ENCODE results near the gene CTRL.

The CTRL gene

DNA sequence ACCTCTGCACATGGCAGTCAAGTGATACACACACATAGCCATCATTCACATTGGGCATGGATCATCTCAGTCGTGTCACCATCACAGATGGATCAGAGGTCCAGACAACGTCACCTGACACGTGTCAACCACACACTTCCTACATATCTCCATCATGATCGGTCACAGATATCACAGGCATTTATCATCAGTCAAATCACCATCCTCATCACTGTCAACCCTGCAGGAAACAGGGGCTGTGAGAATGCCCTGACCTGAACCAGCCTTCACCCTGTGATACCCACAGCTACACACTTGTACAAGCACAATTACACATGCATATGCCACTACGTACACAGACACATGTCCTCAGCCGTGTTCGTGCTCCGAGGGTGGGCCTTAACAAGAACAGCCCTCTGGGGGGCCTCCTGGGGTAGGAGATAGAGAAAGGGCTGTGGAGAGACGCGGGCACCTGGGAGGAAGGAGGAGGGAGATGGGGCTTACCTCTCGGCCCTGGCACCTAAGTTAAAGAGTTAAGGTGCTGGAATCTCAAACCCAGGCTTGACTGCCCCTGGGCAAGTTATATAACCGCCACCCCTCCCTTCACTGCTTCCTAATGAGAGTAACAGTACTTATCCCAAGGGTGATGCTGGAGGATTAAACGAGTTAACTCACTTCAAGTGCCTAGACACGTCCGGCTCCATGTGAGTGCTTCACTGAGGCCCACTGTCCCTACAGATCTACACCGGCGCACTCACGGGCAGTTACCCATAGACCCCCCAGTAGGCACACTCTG is 35.7 kb upstream of the CTRL start:
- Mint-ChIP-seq H3K4me1 (peaks cover 35% of the 10 kb centered on the region), H3K27me3 (peaks cover 16% of the 10 kb centered on the region), H3K27ac (peak overlapping the region; percentile 93), H3K36me3 (peaks cover 5% of the 10 kb centered on the region), H3K9me3 (no peaks in the 10 kb centered on the region), H3K4me3 (peak overlapping the region; percentile 100)
- DNase-seq: peak; percentile 48
- CTCF ChIA-PET: interaction anchor here (1.1 to 1.6 kb wide), 2 partner anchors 14 to 74 kb away, joined by 5 to 7 read pairs; partner anchors contain the start of gene DPEP3

DNA sequence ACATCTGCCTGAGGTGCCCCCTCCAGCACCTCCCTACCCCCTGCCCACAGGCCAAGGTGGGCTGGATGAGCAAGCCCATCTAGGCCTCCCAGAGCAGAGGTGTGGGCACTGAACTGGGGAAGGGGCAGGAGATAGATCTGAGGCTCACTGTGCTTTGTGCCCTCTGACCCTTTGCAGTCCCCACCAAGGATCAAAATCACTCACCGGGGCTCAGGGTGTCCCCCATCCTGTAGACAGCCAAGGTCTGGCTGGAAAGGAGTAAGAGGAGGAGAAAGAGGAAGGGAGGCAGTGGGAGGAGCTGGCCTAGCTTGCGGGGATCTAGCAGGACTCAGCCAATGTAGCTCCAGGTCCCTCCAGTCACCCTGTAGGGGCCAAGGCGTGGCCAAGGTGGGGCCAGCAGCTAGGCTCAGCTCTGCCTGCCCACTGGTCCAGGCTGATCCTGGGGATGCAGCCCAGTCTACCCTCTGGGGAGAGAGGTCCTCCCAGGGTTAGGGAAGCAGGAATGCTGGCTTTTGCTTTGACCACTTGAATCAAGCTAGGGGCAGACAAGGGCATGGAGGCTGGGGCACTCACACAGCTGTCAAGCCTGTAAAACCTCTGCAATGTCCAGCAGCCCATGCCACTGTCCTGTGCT is 35.0 kb upstream of the CTRL start:
- no peaks in the 10 kb centered on the region for H3K9me3 Mint-ChIP-seq
- no peak for DNase-seq

DNA sequence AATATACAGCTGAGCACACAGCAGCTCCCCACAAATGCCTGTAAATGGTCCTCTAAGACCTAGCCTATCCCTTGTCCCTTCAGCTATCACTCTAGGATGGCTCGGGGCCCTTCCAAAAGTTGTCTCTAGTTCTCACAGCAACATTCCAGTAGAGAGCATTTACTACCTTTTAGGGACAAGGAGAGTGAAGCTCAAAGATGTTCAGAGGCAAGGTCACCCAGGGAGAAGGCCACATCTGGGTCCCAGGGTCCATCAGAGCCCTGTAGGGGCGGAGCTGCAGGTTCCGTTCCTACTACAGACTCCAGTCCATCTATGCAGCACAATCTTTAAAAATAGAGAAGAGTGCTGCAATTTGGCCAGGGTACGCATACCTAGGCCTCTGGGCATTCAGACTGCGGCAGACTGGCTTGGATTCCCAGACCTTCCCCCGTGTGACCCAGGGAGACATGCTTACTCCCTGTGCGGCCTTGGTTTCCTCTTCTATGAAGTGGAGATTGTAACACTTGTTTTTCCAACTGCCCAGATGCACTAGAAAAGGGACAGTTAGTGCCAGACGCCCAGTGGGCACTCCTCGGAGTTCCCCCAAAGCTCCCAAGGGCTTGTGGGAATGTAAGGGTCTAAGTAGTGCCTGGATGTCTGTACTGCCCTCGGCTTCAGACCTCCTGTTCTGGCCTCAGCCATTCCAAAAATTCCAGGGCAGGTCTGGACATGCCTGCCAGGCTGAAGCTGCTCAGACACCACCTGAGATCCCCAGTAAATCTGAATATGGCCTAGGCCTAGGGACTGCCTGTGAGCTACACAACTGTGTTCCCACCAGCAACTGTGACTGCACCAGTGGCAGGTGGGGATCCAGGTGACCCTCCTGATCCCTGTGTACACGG is 34.2 kb upstream of the CTRL start:
- Mint-ChIP-seq H3K9me3 (no peaks in the 10 kb centered on the region), H3K27ac (no peak overlapping the region), H3K4me1 (peaks cover 35% of the 10 kb centered on the region), H3K4me3 (no peak overlapping the region), H3K36me3 (peaks cover 17% of the 10 kb centered on the region), H3K27me3 (peaks cover 4% of the 10 kb centered on the region)
- CTCF ChIA-PET: interaction anchor here (0.7 to 1.6 kb wide), 4 partner anchors 12 to 75 kb away, joined by 3 to 7 read pairs (median 4); partner anchors contain the start of gene DPEP3
- DNase-seq: no peak

More for the DNA sequence above, 35.0 kb upstream of the CTRL start:
- H3K4me3 Mint-ChIP-seq: peak overlapping the region; percentile 100
- H3K27me3 Mint-ChIP-seq: peaks cover 9% of the 10 kb centered on the region
- peaks cover 35% of the 10 kb centered on the region for H3K4me1 Mint-ChIP-seq
- H3K27ac Mint-ChIP-seq: no peak overlapping the region
- peaks cover 11% of the 10 kb centered on the region for H3K36me3 Mint-ChIP-seq
- CTCF ChIA-PET: interaction anchor here (1.1 to 1.6 kb wide), 2 partner anchors 14 to 74 kb away, joined by 5 to 7 read pairs; partner anchors contain the start of gene DPEP3

DNA sequence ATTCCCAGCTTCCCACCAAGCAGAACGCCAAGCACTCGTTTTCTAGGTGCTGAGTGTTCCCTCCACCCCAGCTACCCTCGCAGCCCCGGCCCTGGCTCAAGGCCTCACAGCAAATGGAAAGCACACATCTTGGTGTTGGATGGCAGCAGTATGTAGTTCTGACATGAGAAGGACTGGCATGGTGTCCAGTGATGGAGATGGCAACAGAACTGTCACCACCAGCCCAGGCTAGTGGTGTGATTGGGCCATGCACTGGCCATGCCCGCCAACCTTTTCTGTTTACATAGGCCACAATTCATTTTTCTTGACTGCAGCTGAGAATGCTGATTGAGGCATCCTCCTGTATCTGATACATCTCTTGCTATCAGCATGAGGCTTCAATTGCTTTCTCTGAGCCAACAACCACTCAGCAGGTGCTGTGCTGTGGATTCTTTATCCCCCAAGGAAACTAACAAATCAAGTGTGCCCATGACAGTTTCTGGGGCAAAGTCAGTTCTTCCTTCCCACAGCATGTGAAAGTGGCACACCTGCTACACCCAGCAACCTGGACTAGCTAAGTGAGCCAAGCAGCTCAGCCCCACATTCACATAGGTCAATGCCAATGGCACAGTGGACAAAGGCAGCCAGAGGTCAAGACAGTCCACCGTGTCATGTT is 32.9 kb upstream of the CTRL start:
- H3K4me3 Mint-ChIP-seq: no peak overlapping the region
- H3K4me1 Mint-ChIP-seq: peaks cover 32% of the 10 kb centered on the region
- no peaks in the 10 kb centered on the region for H3K27me3 Mint-ChIP-seq
- peaks cover 22% of the 10 kb centered on the region for H3K36me3 Mint-ChIP-seq
- no peaks in the 10 kb centered on the region for H3K9me3 Mint-ChIP-seq
- no peak overlapping the region for H3K27ac Mint-ChIP-seq
- CTCF ChIA-PET: interaction anchor here (1.3 to 1.4 kb wide), 2 partner anchors 10 to 22 kb away, joined by 3 to 5 read pairs; no protein-coding TSS in a partner anchor
- DNase-seq: no peak

DNA sequence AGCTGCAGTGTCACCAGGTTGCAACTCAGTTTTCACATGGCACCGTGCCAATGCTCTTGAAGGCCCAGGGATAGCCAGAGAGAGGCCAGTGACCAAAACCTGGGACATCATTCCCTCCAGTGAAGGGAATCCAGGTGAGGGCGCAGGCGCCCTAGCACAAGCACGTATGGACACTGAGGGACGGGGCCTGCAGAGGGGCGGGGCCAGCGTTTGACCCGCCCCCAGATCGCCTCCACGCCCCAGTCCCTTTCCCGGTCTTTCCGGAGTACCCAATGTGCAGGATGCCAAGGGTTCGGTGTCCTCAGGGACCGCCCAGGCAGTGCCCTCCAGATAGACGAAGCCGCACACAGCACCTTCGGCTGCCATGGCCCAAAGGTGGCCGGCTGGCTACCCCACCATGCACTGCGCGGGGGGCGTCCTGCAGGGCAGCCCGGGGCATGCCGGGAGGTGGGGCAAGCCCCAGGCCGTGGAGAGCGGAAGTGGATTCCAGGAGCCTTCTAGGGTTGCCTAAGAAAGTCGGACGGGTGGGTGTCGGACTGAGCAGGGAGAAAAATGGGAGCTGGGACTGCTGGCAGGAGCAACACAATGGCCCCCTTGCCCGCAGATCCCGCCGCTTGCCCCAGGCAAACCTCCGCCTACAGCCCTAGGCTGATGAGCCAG is 32.1 kb upstream of the CTRL start:
- CTCF ChIA-PET: interaction anchor here (1.3 to 2.6 kb wide), 2 partner anchors 22 kb away, joined by 5 to 7 read pairs; no protein-coding TSS in a partner anchor

DNA sequence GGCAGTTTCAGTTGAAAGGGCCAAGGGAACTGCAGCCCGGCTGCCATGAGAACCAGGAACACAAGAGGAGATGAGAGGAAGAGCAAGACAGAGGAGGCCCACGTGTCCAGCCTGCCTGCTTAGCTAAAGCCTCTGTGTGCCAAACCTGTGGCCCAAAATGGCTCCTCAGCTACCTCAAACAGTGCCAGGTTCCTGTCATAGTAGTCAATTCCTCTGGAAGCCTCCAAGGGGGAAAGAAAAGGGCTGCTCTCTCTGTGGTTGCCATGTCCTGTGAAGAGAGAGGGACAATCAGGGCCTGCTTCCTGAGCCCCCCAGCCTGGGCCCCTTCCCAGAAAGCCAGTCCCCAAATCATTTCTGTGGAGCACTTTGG is 31.6 kb upstream of the CTRL start:
- peaks cover 25% of the 10 kb centered on the region for H3K4me1 Mint-ChIP-seq
- peaks cover 27% of the 10 kb centered on the region for H3K36me3 Mint-ChIP-seq
- no peak overlapping the region for H3K27ac Mint-ChIP-seq
- H3K4me3 Mint-ChIP-seq: no peak overlapping the region
- DNase-seq: no peak
- no peaks in the 10 kb centered on the region for H3K9me3 Mint-ChIP-seq
- CTCF ChIA-PET: interaction anchor here (2.6 kb wide), 1 partner anchor 21 kb away, joined by 7 read pairs; no protein-coding TSS in a partner anchor
- H3K27me3 Mint-ChIP-seq: no peaks in the 10 kb centered on the region

More for the DNA sequence above, 32.1 kb upstream of the CTRL start:
- Mint-ChIP-seq H3K4me3 (no peak overlapping the region), H3K27me3 (no peaks in the 10 kb centered on the region), H3K36me3 (peaks cover 24% of the 10 kb centered on the region), H3K27ac (no peak overlapping the region), H3K9me3 (no peaks in the 10 kb centered on the region), H3K4me1 (peaks cover 26% of the 10 kb centered on the region)
- no peak for DNase-seq

DNA sequence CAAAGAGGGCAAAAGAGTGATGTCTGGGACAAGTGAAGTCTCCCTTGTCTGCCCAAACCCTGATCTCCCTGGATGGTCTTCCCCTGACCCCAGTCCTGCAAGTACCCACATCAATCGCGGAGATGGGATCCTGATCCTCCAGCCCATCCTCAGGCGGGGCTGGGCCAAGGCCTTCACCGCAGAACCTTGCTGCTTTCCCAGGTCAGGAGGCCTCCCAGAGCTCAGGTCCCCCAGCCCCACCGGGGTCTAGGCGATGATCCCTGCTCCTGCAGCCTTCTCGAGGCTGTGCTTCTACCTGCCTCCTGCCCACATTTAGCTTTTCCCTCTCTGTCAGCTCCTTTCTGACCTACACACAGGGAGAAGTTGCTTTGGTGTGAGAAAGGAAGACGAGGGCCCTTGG is 30.5 kb upstream of the CTRL start:
- no peak overlapping the region for H3K4me3 Mint-ChIP-seq
- peaks cover 27% of the 10 kb centered on the region for H3K36me3 Mint-ChIP-seq
- H3K27ac Mint-ChIP-seq: no peak overlapping the region
- no peaks in the 10 kb centered on the region for H3K27me3 Mint-ChIP-seq
- no peak for DNase-seq
- no peaks in the 10 kb centered on the region for H3K9me3 Mint-ChIP-seq
- CTCF ChIA-PET: interaction anchor here (2.6 kb wide), 1 partner anchor 20 kb away, joined by 7 read pairs; no protein-coding TSS in a partner anchor
- H3K4me1 Mint-ChIP-seq: peaks cover 18% of the 10 kb centered on the region

DNA sequence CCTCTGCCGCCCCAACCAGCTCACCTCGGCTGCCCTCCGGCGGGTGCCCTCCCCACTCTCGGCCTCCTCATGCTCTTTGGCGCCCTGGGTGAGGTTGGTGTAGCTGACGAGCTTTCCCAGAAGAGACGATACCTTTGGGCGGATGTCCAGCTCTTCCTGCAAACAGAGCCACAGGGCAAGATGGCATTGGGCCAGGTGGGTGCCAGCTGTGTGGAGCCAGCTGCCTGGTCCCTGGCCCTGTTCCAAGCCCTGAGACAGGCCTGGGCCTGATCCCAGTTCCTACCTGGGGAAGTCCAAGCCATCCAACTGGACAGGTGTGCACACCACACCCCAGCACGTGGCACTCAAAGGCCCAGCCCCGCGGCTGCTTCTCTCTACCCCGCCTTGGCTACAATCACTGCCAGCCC is 29.9 kb upstream of the CTRL start:
- no peak overlapping the region for H3K27ac Mint-ChIP-seq
- no peaks in the 10 kb centered on the region for H3K9me3 Mint-ChIP-seq
- H3K4me1 Mint-ChIP-seq: peaks cover 12% of the 10 kb centered on the region
- CTCF ChIA-PET: interaction anchor here (2.6 kb wide), 1 partner anchor 19 kb away, joined by 7 read pairs; no protein-coding TSS in a partner anchor
- no peak overlapping the region for H3K4me3 Mint-ChIP-seq
- peaks cover 27% of the 10 kb centered on the region for H3K36me3 Mint-ChIP-seq
- no peaks in the 10 kb centered on the region for H3K27me3 Mint-ChIP-seq
- DNase-seq: no peak

DNA sequence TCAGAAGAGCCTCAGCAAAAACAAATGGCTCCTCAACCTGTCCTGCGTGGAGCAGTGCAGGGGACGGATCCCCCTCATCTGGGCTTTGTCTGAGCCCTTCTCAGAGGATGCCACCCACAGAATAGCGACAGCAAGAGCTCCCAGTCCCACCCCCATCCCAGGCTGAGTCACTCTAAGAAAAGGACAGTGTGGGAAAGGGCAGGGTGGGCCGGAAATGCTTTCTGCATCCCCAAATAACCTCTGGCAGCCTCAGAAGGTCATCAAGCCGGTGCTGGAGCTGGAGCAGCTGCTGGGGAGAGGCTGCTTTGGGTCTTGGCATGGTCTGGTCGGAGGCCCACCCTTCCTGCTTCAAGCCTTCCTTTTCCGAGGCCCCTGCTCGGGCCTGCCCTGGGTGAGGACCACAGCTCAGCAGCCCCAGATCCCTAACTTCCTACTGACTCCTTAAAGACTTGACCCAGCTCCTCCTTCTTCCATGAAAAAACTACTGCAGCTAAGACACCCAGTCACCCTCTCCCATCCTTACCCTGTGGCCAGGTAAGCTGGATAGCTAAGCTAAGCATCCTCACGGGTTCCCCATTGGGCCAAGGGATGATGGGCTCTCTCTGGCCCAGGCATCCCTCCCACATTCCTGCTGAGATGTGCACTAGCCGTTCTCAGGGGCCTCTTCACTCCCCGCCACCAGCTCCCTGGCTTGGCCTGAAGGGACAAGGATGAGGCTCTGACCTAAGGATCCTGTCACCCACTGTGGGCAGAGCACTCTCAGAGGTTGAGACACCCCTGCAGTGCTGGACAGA is 28.1 kb upstream of the CTRL start:
- Mint-ChIP-seq H3K36me3 (peaks cover 27% of the 10 kb centered on the region), H3K27ac (peak overlapping the region; percentile 16), H3K27me3 (no peaks in the 10 kb centered on the region), H3K4me3 (no peak overlapping the region), H3K9me3 (no peaks in the 10 kb centered on the region), H3K4me1 (peaks cover 2% of the 10 kb centered on the region)
- no peak for DNase-seq
- CTCF ChIA-PET: interaction anchor here (0.6 to 1.4 kb wide), 2 partner anchors 18 to 370 kb away, joined by 3 to 4 read pairs; no protein-coding TSS in a partner anchor

DNA sequence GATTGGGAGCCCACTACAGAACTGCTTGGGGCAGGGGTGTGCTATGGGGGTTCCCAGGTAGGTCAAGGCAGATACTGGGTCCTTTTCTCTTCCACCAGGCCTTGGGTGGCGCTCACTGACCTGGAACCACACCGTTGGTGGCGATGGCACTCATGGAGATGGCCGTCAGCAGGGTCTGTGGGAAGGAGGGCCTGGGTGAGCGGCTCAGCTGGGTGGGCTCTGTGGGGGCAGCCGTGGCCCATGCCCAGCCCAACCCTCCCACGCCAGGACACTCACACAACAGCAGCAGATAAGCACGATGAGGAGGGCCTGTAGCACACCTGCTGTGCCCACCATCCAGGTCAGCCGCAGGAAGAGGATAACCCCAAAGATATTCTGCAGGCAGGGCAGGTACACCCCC is 26.0 kb upstream of the CTRL start:
- Mint-ChIP-seq H3K4me1 (no peaks in the 10 kb centered on the region), H3K36me3 (peaks cover 27% of the 10 kb centered on the region), H3K27ac (no peak overlapping the region), H3K27me3 (no peaks in the 10 kb centered on the region), H3K4me3 (no peak overlapping the region), H3K9me3 (no peaks in the 10 kb centered on the region)
- no peak for DNase-seq
- CTCF ChIA-PET: interaction anchor here (0.5 kb wide), 1 partner anchor 1239 kb away, joined by 3 read pairs; no protein-coding TSS in a partner anchor

DNA sequence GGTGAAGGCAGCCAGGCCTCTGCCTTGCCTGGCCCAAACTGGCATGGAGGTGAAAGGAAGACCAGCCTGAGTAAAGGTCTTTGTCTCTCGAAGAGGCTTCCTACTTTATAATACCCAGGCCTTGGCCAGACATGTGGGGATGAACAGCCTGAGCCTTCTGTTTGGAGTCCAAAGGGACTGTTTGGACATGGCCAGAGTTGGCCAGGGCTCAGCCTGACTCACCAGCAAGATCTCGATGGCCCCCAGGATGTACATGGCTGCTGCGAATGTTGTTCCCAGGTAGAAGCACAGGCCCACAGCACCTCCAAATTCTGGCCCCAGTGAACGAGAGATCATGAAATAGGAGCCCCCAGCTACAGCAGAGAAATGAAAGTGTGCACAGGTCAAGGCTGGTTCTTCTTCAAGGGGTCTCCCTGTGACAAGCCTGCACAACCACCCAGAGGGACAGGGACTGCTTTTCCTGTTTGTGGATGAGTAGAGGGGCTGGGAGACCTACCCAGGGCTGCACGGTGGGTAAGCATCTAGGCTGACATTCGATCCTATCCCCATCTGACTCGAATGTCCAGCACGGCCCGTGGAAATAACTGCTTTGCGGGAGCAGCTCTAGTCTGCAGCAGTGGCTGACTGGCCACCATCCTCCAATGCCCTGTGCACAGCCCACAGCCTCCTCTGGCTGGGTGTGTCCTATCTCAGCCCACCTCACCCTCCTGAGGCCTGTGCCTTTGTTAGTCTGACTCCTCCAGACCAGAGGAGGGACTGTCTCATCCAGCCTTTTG is 22.9 kb upstream of the CTRL start:
- DNase-seq: no peak
- no peak overlapping the region for H3K4me3 Mint-ChIP-seq
- H3K4me1 Mint-ChIP-seq: peaks cover 3% of the 10 kb centered on the region
- CTCF ChIA-PET: interaction anchor here (0.9 kb wide), 1 partner anchor 11 kb away, joined by 3 read pairs; no protein-coding TSS in a partner anchor
- no peaks in the 10 kb centered on the region for H3K9me3 Mint-ChIP-seq
- no peak overlapping the region for H3K27ac Mint-ChIP-seq
- peaks cover 13% of the 10 kb centered on the region for H3K36me3 Mint-ChIP-seq
- no peaks in the 10 kb centered on the region for H3K27me3 Mint-ChIP-seq

All from activated naive CD4-positive, alpha-beta T cell treated with anti-CD3 and anti-CD28 coated beads, Interleukin-2, amount 10 ng/mL, durations not matched to agents 7 days and 5 days (primary cell).